Osteoblast (primary cell): Measurements from ENCODE around the gene SLIT3. TPM values are rescaled to one million over a fixed set of nuclear protein-coding genes. Genes with fewer than 3 reads are reported as not detected.

ENCODE experiments used
- DNase-seq: peaks from one replicate; pipeline ENCODE4 v3.0.0; 2011; ENCODE audit warnings: low spot score, mixed read lengths; ENCODE audit not compliant: insufficient read length; ENCODE audit errors: missing footprints
- H2AFZ ChIP-seq: 2 replicates; pipeline ENCODE4 v1.6.0; 2011; ENCODE audit warnings: mild to moderate bottlenecking, low read length
- H3K27ac ChIP-seq: 2 replicates; pipeline ENCODE4 v1.5.1; 2011; ENCODE audit warnings: mild to moderate bottlenecking, low read depth, low read length, moderate library complexity
- H3K27me3 ChIP-seq: 2 replicates; pipeline ENCODE4 v1.6.0; 2012; ENCODE audit warnings: mild to moderate bottlenecking, control low read depth, inconsistent platforms, low read length, moderate library complexity; ENCODE audit not compliant: insufficient read depth
- H3K36me3 ChIP-seq: 2 replicates; pipeline ENCODE4 v1.5.1; 2011; ENCODE audit warnings: mild to moderate bottlenecking, low read length, control low read depth, moderate library complexity; ENCODE audit not compliant: insufficient read depth
- H3K4me1 ChIP-seq: 2 replicates; pipeline ENCODE4 v1.5.1; 2011; ENCODE audit warnings: mild to moderate bottlenecking, low read length, control low read depth, moderate library complexity; ENCODE audit not compliant: insufficient read depth
- H3K4me2 ChIP-seq: 2 replicates; pipeline ENCODE4 v1.6.0; 2011; ENCODE audit warnings: mild to moderate bottlenecking, low read length; ENCODE audit not compliant: insufficient read depth
- H3K4me3 ChIP-seq: fragments of 200-600 bp; sonication (generic); 3 replicates; pipeline ENCODE4 v1.5.1; 2012; ENCODE audit warnings: mild to moderate bottlenecking, low read length, inconsistent platforms; ENCODE audit not compliant: insufficient read depth
- H3K79me2 ChIP-seq: 2 replicates; pipeline ENCODE4 v1.6.0; 2012; ENCODE audit warnings: mild to moderate bottlenecking, low read length, control low read depth, inconsistent platforms; ENCODE audit not compliant: insufficient read depth
- H3K9me3 ChIP-seq: 2 replicates; pipeline ENCODE4 v1.5.1; 2011; ENCODE audit warnings: low read depth, low read length, control low read depth
- H4K20me1 ChIP-seq: 2 replicates; pipeline ENCODE4 v1.6.0; 2012; ENCODE audit warnings: mild to moderate bottlenecking, low read length, control low read depth; ENCODE audit not compliant: insufficient read depth
- total RNA-seq: library from RNA; depleted of rRNA; stranded (reverse); fragments of >200 nt; gene quantifications from 2 replicates; pipeline ENCODE4 v1.2.3, GENCODE V29; 2012
- TF ChIP-seq, protein P1 (sequence below): IDR thresholded peaks from 2 replicates; pipeline ENCODE4 v1.5.1; 2011; ENCODE audit warnings: mild to moderate bottlenecking, low read depth, low read length, moderate library complexity; ENCODE audit errors: extremely low read depth

SLIT3 gene
- total RNA-seq, 1 donor, result 37.6 TPM

GRCh38 chr5:169115461-169116124, 185.3 kb downstream of the SLIT3 start:
- no peaks in the 10 kb centered on the region for H3K9me3 ChIP-seq
- TF ChIP-seq, protein P1, sequence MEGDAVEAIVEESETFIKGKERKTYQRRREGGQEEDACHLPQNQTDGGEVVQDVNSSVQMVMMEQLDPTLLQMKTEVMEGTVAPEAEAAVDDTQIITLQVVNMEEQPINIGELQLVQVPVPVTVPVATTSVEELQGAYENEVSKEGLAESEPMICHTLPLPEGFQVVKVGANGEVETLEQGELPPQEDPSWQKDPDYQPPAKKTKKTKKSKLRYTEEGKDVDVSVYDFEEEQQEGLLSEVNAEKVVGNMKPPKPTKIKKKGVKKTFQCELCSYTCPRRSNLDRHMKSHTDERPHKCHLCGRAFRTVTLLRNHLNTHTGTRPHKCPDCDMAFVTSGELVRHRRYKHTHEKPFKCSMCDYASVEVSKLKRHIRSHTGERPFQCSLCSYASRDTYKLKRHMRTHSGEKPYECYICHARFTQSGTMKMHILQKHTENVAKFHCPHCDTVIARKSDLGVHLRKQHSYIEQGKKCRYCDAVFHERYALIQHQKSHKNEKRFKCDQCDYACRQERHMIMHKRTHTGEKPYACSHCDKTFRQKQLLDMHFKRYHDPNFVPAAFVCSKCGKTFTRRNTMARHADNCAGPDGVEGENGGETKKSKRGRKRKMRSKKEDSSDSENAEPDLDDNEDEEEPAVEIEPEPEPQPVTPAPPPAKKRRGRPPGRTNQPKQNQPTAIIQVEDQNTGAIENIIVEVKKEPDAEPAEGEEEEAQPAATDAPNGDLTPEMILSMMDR, result no peak
- no peak overlapping the region for H2AFZ ChIP-seq
- no peak overlapping the region for H3K4me2 ChIP-seq
- no peaks in the 10 kb centered on the region for H3K27me3 ChIP-seq
- H3K4me3 ChIP-seq, result no peak overlapping the region
- no peaks in the 10 kb centered on the region for H3K4me1 ChIP-seq
- no peaks in the 10 kb centered on the region for H3K79me2 ChIP-seq
- no peak overlapping the region for H3K27ac ChIP-seq
- no peaks in the 10 kb centered on the region for H3K36me3 ChIP-seq
- H4K20me1 ChIP-seq, result peaks cover 2% of the 10 kb centered on the region
- DNase-seq, result no peak

DNA sequence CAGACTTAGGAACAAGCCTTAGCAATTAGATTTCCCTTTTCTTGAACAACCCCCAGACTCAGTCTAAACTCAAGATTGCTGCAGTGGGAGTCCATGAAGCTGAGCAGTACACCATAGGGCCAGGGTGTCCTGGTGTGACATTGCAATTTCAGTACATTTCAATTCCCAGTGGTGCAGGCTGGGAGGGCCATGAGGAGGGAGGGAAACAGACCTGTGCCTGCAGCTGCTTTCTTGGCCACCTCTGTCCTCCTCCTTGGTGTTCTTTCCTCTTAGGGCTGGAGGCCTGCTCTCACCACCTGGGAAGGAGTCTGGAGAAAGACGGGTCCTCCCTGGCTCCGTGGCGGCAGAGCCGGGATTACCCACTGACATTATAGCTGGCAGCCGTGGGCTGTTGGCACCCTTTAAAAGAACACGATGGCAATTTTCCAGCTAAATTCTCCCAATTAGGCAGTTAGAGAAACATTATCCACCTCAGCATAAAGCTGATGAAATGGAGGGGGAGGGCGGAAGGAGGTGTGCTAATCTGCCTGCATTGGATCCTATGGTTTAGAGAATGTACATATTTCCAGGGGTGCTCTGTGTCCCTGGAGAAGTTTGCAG, 186.4 kb downstream of the SLIT3 start:
- TF ChIP-seq, protein P1, result no peak
- Histone ChIP-seq H3K4me1 (no peaks in the 10 kb centered on the region), H3K36me3 (no peaks in the 10 kb centered on the region), H2AFZ (no peak overlapping the region), H3K9me3 (no peaks in the 10 kb centered on the region), H3K27ac (no peak overlapping the region), H3K79me2 (no peaks in the 10 kb centered on the region), H3K27me3 (no peaks in the 10 kb centered on the region), H4K20me1 (peaks cover 2% of the 10 kb centered on the region), H3K4me3 (no peak overlapping the region), H3K4me2 (no peak overlapping the region)
- no peak for DNase-seq

- no peak overlapping the region for H3K4me3 ChIP-seq
- H3K9me3 ChIP-seq, result no peaks in the 10 kb centered on the region
These were observed 188.9 kb downstream of the SLIT3 start for GRCh38 chr5:169112016-169112415.

More at GRCh38 chr5:169112016-169112415, 188.9 kb downstream of the SLIT3 start:
- Histone ChIP-seq H3K4me1 (peaks cover 9% of the 10 kb centered on the region), H2AFZ (no peak overlapping the region), H3K36me3 (no peaks in the 10 kb centered on the region), H3K27me3 (no peaks in the 10 kb centered on the region), H3K79me2 (no peaks in the 10 kb centered on the region), H3K4me2 (no peak overlapping the region), H4K20me1 (peaks cover 2% of the 10 kb centered on the region), H3K27ac (no peak overlapping the region)
- no peak for DNase-seq
- TF ChIP-seq, protein P1, result no peak
